ENCODE results near the gene NRP1.

DNA sequence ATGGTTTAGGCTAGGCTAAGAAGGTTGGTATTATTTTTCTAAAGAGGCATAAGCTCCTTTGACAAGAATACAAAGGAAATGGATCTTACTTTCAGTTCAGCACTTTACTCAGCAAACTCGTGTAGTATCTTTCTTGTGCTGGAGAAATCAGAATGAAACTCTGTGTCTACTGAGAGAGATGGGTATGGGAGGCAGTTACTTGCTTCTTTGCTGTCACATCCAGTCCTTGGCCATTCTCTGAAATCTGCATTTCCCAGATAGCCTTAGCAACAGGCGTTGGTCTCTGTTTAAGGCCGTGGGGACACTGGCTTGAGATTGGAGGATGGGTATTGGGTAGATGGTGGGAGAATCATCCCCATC, 180.5 kb downstream of the NRP1 start:
- TF ChIP-seq, protein P1, sequence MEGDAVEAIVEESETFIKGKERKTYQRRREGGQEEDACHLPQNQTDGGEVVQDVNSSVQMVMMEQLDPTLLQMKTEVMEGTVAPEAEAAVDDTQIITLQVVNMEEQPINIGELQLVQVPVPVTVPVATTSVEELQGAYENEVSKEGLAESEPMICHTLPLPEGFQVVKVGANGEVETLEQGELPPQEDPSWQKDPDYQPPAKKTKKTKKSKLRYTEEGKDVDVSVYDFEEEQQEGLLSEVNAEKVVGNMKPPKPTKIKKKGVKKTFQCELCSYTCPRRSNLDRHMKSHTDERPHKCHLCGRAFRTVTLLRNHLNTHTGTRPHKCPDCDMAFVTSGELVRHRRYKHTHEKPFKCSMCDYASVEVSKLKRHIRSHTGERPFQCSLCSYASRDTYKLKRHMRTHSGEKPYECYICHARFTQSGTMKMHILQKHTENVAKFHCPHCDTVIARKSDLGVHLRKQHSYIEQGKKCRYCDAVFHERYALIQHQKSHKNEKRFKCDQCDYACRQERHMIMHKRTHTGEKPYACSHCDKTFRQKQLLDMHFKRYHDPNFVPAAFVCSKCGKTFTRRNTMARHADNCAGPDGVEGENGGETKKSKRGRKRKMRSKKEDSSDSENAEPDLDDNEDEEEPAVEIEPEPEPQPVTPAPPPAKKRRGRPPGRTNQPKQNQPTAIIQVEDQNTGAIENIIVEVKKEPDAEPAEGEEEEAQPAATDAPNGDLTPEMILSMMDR (IDR thresholded peaks at IDR 0.05; ENCODE audit: extremely low read depth in 1 of 2, insufficient read depth in 1 of 2, low read depth in 1 of 2, low read length in 2 of 2) = no peak
- TF ChIP-seq EZH2 (IDR thresholded peaks at IDR 0.05; ENCODE audit: borderline replicate concordance, low read depth, low read length, severe bottlenecking) (no peak), POLR2A (IDR thresholded peaks at IDR 0.05; ENCODE audit: low read depth, low read length) (no peak), FOS (IDR thresholded peaks at IDR 0.05; ENCODE audit: borderline replicate concordance, insufficient read depth, low read length) (no peak)
- TF ChIP-seq, protein P2, sequence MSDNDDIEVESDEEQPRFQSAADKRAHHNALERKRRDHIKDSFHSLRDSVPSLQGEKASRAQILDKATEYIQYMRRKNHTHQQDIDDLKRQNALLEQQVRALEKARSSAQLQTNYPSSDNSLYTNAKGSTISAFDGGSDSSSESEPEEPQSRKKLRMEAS (IDR thresholded peaks at IDR 0.05; ENCODE audit: insufficient read depth, insufficient read length) = no peak

Data from endothelial cell of umbilical vein (primary cell).